ENCODE measurements around the gene RABAC1. TPM values are rescaled to one million over a fixed set of nuclear protein-coding genes. Genes with fewer than 3 reads are reported as not detected.
A peak's percentile ranks its signal among the peaks of the same experiment; 100 is the strongest.

The RABAC1 gene
- total and polyA plus RNA-seq, 9 of the 15 experiments (the other 6 are each of a cell fraction or from before 2014, with no cell fraction given) = 2.4 to 28.1 (median 9.3) TPM

GRCh38 chr19:41947091-41947490 lies 12.0 kb downstream of the RABAC1 start:
- no peak overlapping the region for H3K4me2 ChIP-seq (ENCODE audit: insufficient read depth, low read length)
- no TSS peak for BruUV-seq (replicated peaks)
- peak overlapping the region in 1 of 2 experiments; percentile 50; a peak in 1 of 4 replicates for H3K9ac ChIP-seq (ENCODE audit: insufficient read depth in 1 of 2, low read depth in 2 of 2, low read length in 2 of 2)
- ChIA-PET POLR2A (interaction anchor here (0.9 to 1.2 kb wide), 3 partner anchors 77 to 87 kb away, joined by 3 read pairs; partner anchors contain the start of gene RPS19), CTCF (ENCODE audit: low intra/inter-chr PET ratio) (no interaction called here)
- 26% methylated on average over 3 of the region's 3 CpGs for WGBS (ENCODE audit: insufficient coverage, low coverage, missing lambda C conversion rate)
- no peaks in the 10 kb centered on the region for H4K20me1 ChIP-seq (replicated peaks; ENCODE audit: control insufficient read depth, insufficient read depth, low read length)
- H3K79me2 ChIP-seq (ENCODE audit: control insufficient read depth, insufficient read depth, low read length) = no peaks in the 10 kb centered on the region
- no peaks in the 10 kb centered on the region for H3K9me3 ChIP-seq (replicated peaks; ENCODE audit: control insufficient read depth, insufficient read depth, low read depth, low read length)
- in situ Hi-C loops (cut with MboI) (loop anchor here (5.0 kb wide), 1 partner anchor 75 kb away; no protein-coding TSS in a partner anchor), intact Hi-C loops (cut with micrococcal nuclease) (no loop called here)
- no peak overlapping the region for H3K27ac ChIP-seq (ENCODE audit: extremely low read depth, low read depth, low read length)
- peaks cover 3% of the 10 kb centered on the region in 2 experiments; a peak in 3 of 5 replicates for H3K4me1 ChIP-seq (replicated peaks in 1 of 2; ENCODE audit: control insufficient read depth in 2 of 2, insufficient read depth in 2 of 2, low read length in 2 of 2)
- H3K27me3 ChIP-seq (ENCODE audit: control insufficient read depth in 2 of 2, insufficient read depth in 2 of 2, low read length in 2 of 2) = no peaks in the 10 kb centered on the region
- no peak overlapping the region for H3K4me3 ChIP-seq
- ATAC-seq (no peak), DNase-seq (ENCODE audit: extremely low read depth in 1 of 4, low spot score in 3 of 4) (no peak), FAIRE-seq (no peak)
- H3K9me1 ChIP-seq (ENCODE audit: control insufficient read depth, insufficient read depth, low read length) = no peaks in the 10 kb centered on the region
- H2AFZ ChIP-seq (ENCODE audit: low read depth, low read length) = no peak overlapping the region
- TF ChIP-seq HMG20A (CRISPR knock-in tag; conservative IDR thresholded peaks at IDR 0.05) = no peak
- peak; percentile 40 for TF ChIP-seq MEIS2 (IDR thresholded peaks at IDR 0.05; ENCODE audit: partially characterized antibody)
- H3K36me3 ChIP-seq (ENCODE audit: control insufficient read depth, insufficient read depth, low read length) = no peaks in the 10 kb centered on the region

DNA sequence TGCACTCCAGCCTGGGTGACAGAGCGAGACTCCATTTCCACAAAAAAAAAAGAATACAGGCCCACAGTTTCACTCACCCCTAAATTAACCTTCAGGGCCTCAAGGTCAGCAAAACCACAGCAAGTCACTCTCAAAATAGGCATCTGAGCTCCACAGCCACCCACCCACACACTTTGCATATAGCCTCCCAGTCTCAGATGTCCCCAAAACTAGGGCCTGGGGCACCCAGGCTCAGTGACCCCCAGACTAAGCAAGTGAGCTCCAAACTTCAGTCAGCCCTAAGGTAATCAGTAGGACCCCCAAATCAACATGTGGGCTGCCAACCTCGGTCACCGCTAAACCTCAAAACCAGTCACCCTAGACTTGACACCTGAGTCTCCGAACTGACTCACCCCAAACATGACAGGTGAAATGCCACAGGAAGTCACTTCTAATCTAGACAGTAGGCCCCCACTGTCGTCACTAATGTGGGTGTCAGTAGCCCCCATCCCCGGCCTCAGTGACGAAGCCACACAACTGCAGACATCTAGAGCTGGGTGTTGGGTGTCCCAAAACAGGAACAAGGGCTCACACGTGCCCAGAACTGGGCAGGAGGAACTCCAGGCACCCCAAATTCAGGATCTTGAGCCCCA lies 13.9 kb downstream of the RABAC1 start:
- no peak overlapping the region for H3K27ac ChIP-seq (ENCODE audit: extremely low read depth, low read depth, low read length)
- no peaks in the 10 kb centered on the region for H3K79me2 ChIP-seq (ENCODE audit: control insufficient read depth, insufficient read depth, low read length)
- 49% methylated on average over 7 of the region's 8 CpGs for WGBS (ENCODE audit: insufficient coverage, low coverage, missing lambda C conversion rate)
- peak overlapping the region in 1 of 2 experiments; percentile 40; a peak in 1 of 4 replicates for H3K9ac ChIP-seq (ENCODE audit: insufficient read depth in 1 of 2, low read depth in 2 of 2, low read length in 2 of 2)
- intact Hi-C loops (cut with micrococcal nuclease) = no loop called here
- H3K9me1 ChIP-seq (ENCODE audit: control insufficient read depth, insufficient read depth, low read length) = no peaks in the 10 kb centered on the region
- no peaks in the 10 kb centered on the region for H3K27me3 ChIP-seq (ENCODE audit: control insufficient read depth in 2 of 2, insufficient read depth in 2 of 2, low read length in 2 of 2)
- no peak overlapping the region for H2AFZ ChIP-seq (ENCODE audit: low read depth, low read length)
- H3K4me2 ChIP-seq (ENCODE audit: insufficient read depth, low read length) = no peak overlapping the region
- ChIA-PET POLR2A (interaction anchor here (1.2 to 1.8 kb wide), 4 partner anchors 12 to 81 kb away, joined by 3 to 6 read pairs (median 4); no protein-coding TSS in a partner anchor), CTCF (ENCODE audit: low intra/inter-chr PET ratio) (no interaction called here)
- DNase-seq (ENCODE audit: extremely low read depth in 1 of 4, low spot score in 3 of 4) = no peak
- no peak for FAIRE-seq
- no peaks in the 10 kb centered on the region for H3K9me3 ChIP-seq (replicated peaks; ENCODE audit: control insufficient read depth, insufficient read depth, low read depth, low read length)
- H4K20me1 ChIP-seq (replicated peaks; ENCODE audit: control insufficient read depth, insufficient read depth, low read length) = no peaks in the 10 kb centered on the region
- H3K4me3 ChIP-seq = no peak overlapping the region
- in situ Hi-C loops (cut with MboI) = loop anchor here (5.0 kb wide), 1 partner anchor 73 kb away; no protein-coding TSS in a partner anchor
- no peak for ATAC-seq
- H3K4me1 ChIP-seq (replicated peaks in 1 of 2; ENCODE audit: control insufficient read depth in 2 of 2, insufficient read depth in 2 of 2, low read length in 2 of 2) = peaks cover 0 to 14% of the 10 kb centered on the region in 2 experiments; a peak in 2 of 5 replicates
- BruUV-seq (replicated peaks) = no TSS peak
- H3K36me3 ChIP-seq (ENCODE audit: control insufficient read depth, insufficient read depth, low read length) = no peaks in the 10 kb centered on the region
- TF ChIP-seq CREM (IDR thresholded peaks at IDR 0.05; ENCODE audit: low read depth) (0 out of 2 replicates have a peak, but pooled peaks have one; percentile 21), ETS1 (conservative IDR thresholded peaks at IDR 0.05; ENCODE audit: control insufficient read depth, low read depth, low read length) (no peak), SOX6 (IDR thresholded peaks at IDR 0.05) (no peak), EP400 (IDR thresholded peaks at IDR 0.05) (no peak), ZKSCAN1 (IDR thresholded peaks at IDR 0.05; ENCODE audit: low read depth, low read length) (no peak), CSDE1 (IDR thresholded peaks at IDR 0.05) (no peak), CHCHD3 (CRISPR knock-in tag; IDR thresholded peaks at IDR 0.05) (no peak), GABPB1 (CRISPR knock-in tag; IDR thresholded peaks at IDR 0.05) (no peak), ESRRA (IDR thresholded peaks at IDR 0.05; ENCODE audit: borderline replicate concordance, low read depth) (peak; percentile 49), CC2D1A (IDR thresholded peaks at IDR 0.05) (no peak), FOXA3 (CRISPR knock-in tag; conservative IDR thresholded peaks at IDR 0.05 in 1 of 2, IDR thresholded peaks at IDR 0.05 in 1 of 2) (no peak), MBD1 (CRISPR knock-in tag; IDR thresholded peaks at IDR 0.05) (no peak)
